Right ventricle myocardium inferior (tissue), 1 donor: Measurements from ENCODE around the gene RASA1. TPM values are rescaled to one million over a fixed set of nuclear protein-coding genes. Genes with fewer than 3 reads are reported as not detected.
"Not testable (repeated sequence)": the region's sequence is repeated elsewhere in the genome, so short reads cannot be mapped to it uniquely, and the experiment has no call there.

Experiments used
- ATAC-seq: fragments of 200-7000 bp; cut with Tn5 transposase; one replicate; pipeline ENCODE4 v1.9.1; 2020; ENCODE audit warnings: mild to moderate bottlenecking, moderate library complexity
- DNase-seq: peaks from one replicate; pipeline ENCODE4 v3.0.0; 2021; ENCODE audit errors: missing footprints
- intact Hi-C: fragments of 100-400 bp; cut with DNase I; formaldehyde crosslinking; loops from one replicate; pipeline ENCODE4 v1.11.0; 2022
- long read RNA-seq: library from polyadenylated mRNA; unstranded; transcript quantifications from one replicate; pipeline ENCODE4 v2.0.0, GENCODE V29; 2021
- total RNA-seq: library from RNA; stranded (reverse); fragmentation: NEBNext Ultra II Directional; extraction: Animal tissue kit (Norgen Biotek cat#: 25700); gene quantifications from one replicate; pipeline ENCODE4 v1.2.1, GENCODE V29; 2021
- donor health status: DM: no; HTN: yes; CAD: no; lungs with severe emphysema.

RASA1 gene
- total RNA-seq: 19.8 TPM
- long read RNA-seq, transcript RASA1-201 (25 exons, 3,752 nt): major isoform, 7 of 9 reads
- long read RNA-seq, partial matches to known transcripts: 0 of 9 reads
- long read RNA-seq, other reads (novel, unspliced or antisense): 2 of 9 reads

DNA sequence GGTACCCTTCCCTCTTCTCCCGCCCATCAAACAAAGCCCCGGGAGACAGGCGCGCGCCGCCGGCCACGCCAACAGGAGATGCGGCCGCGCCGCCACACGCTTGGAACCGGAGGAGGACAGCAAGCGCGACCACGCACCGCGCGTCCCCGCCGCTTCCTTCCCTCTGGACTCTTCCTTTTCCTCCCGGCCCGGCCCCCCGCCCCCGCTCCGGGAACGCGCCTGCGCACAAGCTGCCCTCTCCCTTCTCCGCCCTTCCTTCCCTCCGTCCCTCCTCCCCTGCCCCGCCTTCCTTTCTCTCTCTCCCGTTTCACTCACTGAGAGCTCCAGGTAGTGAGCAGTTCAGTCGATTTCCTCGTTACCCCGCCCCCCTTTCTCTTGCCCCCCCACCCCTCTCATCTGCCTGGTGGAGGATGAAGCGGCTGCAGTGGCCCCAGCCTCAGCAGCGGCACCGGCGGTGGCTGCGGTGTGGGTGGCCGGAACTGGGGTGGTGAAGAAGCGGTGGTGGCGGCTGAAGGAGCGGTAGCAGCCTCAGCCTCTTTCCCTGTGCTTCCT lies at the start of gene RASA1:
Gene RASA1 (plus strand): TSS at position 310 of the 552 bp plus-strand sequence. CDS start 569 bp downstream, outside the sequence.
- ATAC-seq (peak; percentile 99), DNase-seq (peak; percentile 96)
- intact Hi-C loops: loop anchor here (5.0 kb wide), 1 partner anchor 145 kb away; the partner anchor contains the start of gene CCNH

DNA sequence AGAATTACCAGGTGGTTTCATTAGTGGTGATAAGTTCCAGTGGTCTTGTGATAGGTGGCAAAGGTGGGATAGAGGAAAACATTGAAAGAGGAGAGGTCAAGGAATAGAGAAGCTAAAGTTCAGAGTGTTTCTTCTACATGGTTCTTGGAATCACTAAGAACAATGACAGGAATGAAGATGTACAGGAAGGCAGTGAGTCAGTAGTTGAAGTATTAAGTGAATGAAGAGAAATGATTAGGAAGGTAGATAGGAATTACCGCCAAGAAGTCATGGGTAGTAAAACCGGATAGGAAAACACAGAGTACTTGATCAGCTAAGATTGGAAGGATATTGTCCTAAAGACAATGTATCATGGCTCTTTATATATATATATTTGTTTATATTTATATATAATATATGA lies 37.9 kb upstream of the RASA1 start:
- intact Hi-C loops: no loop called here
- DNase-seq: no peak
- no peak for ATAC-seq

DNA sequence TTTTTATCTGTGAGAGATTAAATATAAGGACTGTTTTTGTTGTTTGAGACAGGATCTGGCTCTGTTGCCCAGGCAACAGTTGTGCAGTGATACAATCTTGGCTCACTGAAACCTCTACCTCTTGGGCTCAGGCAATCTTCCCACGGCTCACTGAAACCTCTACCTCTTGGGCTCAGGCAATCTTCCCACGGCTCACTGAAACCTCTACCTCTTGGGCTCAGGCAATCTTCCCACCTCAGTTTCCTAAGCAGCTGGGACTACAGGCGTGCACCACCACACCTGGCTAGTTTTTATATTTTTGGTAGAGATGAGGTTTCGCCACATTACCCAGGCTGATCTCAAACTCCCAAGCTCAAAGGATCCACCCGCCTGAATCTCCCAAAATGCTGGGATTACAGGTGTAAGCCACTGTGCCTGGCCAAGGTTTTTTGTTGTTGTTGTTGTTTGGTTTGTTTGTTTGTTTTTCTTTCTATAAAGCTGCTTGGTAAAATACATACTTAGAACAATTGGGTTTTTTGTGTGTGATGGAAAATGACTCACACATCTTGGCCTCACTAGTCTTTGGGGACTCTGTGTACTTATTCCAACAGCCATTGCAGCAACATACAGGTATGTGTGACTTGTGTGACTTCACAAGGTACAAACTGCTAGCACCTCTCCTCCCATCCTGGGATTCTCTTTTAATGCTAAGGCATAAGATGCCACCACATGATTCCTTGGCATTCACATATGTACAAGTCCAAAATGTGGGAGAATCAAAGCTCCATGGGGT lies 36.5 kb upstream of the RASA1 start:
- intact Hi-C loops: no loop called here
- ATAC-seq (no peak), DNase-seq (no peak)

DNA sequence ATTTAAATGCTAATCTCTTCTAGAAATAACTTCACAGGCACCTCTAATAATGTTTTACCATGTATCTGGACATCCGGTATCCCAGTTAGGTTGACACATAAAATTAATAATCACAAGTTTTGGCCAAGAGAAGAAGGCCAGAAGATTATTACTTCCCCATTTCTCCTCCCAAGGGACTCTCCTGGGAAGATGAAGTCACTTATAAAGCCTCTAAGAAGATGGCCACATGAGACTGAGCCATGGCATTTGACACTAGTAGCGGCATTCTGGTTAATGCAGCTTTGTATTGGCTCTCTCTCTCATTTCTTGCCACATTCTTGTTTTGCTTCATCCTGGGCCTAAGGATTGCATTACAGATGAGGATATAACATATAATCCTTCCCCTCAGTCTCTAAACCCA lies 34.5 kb upstream of the RASA1 start:
- ATAC-seq: no peak
- intact Hi-C loops: no loop called here
- no peak for DNase-seq

DNA sequence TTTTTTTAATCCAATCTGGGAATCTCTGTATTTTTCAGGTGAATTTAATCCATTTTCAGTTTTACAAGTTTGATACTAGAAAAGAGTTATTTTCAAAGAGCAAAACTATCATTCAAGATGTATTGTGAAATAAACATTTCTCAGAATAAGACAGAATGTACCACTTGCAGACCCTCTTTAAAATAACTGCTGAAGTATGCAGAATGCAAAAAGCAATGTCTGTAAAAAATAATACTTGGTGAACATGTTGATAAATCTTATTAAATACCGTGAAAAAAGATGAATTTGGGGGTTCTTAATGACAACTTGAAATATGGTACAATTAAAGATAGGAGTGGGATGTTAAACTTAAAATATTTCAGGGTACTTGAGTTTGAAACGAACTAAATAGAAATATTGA lies 26.1 kb upstream of the RASA1 start:
- ATAC-seq: no peak
- intact Hi-C loops: no loop called here
- DNase-seq: no peak

DNA sequence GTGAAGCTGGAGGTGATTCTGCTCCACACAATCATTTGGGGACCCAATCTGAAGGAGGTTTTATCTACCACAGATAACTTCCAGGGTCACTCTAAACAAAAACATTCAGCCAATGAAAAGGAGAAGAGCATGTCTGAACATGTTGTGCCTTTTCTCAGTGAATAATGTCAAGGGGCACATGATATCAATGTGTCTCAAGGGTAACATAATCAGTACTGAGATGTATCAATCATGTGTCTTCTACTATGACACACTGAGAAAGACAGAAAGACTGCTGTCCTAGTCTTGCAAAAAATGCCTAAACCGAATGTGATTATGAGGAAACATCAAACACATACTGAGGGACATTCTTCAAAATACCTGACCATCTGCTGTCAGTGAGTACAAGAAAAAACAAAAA lies 25.4 kb upstream of the RASA1 start:
- ATAC-seq (no peak), DNase-seq (no peak)
- intact Hi-C loops: no loop called here

DNA sequence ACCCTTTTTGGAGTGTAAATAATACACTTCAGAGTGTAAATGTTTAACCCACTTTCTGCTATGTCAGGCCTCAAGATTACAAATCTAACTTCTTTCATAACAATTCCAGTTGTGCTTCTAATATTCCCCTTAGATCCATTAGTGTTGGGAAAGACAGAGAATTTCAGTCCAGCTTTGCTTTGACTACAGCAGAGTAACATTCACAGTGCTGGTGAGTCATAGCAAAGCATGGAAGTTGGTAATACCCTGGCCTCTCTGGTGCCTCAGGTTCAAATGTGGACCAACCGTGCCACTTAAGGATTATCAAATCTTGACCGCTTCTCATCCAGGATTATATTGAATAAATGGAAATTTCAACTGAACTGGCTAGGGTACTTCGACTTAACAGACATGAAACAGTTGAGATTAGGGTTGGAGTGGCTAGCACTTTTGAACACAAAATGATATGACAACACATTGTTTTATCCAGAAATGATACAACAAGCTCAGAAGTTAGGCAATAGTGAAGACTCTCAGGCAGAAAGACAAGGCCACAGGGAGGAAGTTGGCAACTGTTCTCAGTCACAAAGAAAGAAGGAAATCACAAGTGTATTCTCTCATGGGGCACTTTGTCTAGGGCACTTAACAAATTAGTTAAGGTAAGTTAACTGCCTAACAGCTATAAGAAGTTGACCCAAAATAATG lies 24.4 kb upstream of the RASA1 start:
- intact Hi-C loops: no loop called here
- DNase-seq (no peak), ATAC-seq (peak; percentile 52)

DNA sequence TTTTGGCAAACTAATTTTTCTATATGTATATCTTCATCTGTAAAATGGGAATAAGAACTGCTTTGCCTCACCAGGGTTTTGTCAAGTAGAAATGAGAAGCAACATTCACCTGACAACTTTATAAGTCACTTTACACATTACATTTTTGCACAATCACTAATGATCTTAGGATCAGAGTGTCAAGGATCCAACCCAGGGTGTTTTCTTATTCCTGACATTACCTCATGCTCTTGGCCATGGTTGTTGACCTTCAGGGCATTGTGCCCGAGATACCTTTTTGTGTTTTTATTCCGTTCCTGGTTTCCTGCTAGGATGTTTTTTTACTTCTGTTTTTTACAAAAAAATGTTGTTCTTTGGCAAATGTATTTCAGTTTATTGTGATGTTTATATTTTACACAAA lies 22.2 kb upstream of the RASA1 start:
- no peak for DNase-seq
- intact Hi-C loops: no loop called here
- ATAC-seq: no peak

DNA sequence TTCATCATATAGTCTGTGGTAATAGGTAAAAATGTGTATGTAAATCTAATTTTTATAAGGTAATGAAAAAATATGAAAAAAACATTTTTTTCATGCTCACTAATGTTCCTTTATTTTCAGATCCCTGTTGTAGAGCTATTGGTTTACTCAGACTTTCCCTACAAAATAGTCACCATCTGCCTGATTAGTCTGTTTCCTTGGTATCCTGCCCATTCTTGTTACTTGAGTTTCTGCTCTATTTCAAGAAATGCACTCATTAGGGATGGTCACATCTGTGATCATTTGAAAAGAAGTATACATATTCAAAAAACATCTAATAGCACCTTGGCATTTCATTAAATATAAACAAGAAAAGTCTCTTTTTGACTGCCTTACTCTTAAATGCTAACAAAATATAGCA lies 21.6 kb upstream of the RASA1 start:
- DNase-seq (no peak), ATAC-seq (no peak)
- intact Hi-C loops: no loop called here

DNA sequence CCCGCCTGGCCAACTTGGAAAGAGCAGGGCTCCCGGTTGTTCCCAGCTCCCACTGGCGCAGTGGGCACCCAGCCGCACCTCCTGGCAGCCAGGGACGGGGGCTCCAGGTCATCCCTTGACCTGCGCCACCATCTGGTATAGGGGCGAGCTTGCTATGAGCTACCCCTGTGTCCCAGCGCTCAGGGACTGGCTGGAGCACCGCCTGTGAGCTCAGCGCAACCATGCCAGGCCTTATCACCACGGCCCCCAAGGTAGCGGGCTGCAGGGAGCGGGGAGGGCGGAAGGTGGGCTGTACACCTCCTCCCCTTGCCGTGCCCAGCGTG lies 15.4 kb upstream of the RASA1 start:
- intact Hi-C loops: no loop called here
- ATAC-seq: no peak
- no peak for DNase-seq

DNA sequence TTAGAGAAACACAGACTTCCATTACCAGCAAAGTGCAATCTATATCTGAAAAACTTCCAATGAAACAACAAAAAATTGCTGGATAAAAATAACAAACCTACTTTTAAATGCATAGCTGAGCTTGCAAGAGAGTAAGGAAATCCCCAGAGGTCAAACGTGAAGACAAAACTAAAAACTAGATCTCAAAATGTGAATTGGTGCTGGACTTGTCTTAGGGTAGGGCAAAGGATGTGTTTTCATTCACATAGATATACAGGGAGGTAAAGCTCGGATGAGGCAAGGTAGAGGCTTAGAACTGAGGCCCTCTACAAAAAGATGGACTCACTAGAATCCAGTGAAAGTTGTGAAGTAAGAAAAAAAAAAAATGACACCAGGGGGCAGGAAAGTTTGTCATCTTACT lies 13.6 kb upstream of the RASA1 start:
- DNase-seq (no peak), ATAC-seq (no peak)
- intact Hi-C loops: no loop called here

DNA sequence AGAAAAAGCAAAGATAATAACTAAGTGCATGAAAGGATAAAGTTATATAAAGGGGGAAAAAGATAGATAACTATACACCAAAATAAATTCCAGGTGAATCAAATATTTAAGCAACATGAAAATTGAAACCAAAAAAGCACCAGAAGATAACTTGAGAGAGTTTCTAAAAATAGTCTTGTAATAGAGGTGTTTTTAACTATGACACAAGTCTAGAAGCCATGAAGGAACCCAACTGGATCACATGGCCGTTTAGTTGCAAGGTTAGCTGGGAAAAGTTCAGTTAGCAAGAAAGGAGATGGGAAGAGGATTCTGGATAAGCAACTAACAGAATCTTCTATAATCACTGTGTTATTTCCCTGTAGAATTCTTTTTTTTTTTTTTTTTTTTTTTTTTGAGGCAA lies 9.2 kb upstream of the RASA1 start:
- ATAC-seq (no peak), DNase-seq (no peak)
- intact Hi-C loops: no loop called here

DNA sequence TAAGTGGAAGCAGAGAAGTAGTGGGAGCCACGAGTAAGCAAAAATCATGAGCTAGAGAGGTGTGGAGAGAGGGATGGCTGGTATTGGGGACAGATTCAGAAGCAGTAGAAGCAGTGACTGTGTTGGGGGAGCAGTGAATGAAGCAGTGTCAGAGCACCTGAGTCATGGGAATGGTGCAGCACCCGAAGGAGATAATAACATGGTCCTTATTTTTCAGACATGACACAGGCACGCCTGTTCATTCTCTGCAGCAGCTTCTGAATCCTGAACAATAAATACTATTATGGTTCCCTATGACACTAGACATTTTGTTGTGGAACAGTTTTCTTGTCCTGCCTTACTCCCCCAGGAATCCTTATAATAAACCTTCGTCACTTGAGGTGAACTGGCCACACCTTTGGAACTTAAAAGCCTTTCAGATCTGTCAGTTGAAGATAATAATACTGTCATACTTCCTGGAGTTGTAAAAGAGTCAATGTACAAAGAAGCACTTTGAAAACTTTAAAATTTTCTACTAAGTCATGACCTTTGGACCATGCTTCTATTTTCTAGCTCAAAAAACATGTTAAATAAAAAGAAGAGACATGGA lies 7.0 kb upstream of the RASA1 start:
- no peak for ATAC-seq
- intact Hi-C loops: no loop called here
- DNase-seq: no peak

DNA sequence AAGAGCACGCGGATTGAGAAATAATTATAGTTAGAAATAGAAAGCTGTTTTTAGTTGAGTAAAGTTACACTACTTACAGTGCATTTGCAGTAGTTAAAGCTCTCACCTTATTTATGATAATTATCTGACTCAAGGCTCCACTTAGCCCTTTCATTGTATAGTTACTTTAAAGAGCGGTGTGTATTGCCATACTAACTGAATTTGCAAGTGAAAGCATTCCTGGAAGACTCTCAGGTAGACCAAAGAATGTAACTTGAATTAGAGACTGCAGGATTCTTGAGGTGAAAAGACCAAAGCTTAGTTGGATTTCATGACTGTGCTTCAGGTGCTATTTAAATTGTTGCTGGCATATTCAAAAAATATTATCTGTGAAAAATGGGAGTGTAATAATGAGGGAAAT lies 4.2 kb upstream of the RASA1 start:
- ATAC-seq (no peak), DNase-seq (no peak)
- intact Hi-C loops: no loop called here

DNA sequence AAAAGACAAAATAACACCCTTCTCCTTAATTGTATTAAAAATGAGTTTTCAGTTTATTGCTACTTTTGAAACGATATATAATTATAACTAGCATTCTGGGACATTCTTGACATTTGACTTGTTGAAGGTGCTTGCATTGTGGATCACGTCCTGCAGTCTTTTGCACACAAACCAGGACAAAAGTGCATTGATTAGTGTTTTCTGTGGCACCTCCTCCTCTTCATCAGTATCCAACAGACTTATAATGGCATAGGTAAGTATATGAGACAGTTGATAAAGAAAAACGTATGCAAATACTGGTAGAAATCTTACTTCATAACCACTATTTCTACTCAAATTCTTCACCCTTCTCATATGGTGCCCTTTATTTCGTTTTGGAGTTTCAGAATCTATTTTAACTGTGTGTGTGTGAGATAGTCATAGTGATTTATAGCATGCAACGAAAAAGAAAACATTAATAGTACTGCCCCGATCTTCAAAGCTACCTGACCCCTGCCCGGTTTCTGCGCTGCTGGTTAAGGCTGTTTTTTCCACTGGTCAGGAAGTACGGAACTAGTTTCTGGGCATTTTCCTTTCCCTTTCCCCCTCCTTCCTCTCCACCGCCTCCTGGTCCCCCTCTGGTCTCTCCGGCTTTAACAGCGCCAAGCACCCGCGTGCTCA lies 639 bp upstream of the RASA1 start:
- ATAC-seq (peak; percentile 51), DNase-seq (no peak)
- intact Hi-C loops: loop anchor here (5.0 kb wide), 1 partner anchor 145 kb away; the partner anchor contains the start of gene CCNH

DNA sequence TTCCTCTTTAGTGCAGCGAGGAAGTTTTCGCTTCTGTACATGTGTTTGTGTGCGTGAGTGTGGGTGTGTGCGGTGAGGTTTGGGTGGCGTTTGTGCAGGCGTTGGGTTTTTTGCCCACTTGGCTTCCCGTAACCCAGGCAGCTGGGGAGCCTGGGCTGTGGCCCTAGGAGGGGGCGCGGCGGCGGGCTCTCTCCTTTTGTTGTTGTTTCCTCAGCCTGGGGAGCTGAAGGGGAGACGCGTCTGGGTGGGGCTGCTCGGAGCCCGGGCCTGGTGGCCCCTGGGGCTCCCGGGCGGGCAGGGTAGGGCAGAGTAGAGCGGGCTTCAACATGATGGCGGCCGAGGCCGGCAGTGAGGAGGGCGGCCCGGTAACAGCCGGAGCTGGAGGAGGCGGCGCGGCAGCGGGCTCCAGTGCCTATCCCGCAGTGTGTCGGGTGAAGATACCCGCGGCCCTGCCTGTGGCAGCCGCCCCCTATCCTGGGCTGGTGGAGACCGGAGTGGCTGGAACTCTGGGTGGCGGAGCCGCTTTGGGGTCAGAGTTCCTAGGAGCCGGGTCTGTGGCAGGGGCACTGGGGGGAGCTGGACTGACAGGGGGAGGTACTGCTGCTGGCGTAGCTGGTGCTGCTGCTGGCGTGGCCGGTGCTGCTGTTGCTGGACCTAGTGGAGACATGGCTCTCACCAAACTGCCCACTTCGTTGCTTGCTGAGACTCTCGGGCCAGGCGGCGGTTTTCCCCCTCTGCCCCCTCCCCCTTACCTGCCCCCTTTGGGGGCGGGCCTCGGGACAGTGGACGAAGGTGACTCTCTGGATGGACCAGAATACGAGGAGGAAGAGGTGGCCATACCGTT lies 665 bp downstream of the RASA1 start:
- intact Hi-C loops: loop anchor here (5.0 kb wide), 1 partner anchor 144 kb away; the partner anchor contains the start of gene CCNH
- ATAC-seq: peak; percentile 76
- peak; percentile 83 for DNase-seq

DNA sequence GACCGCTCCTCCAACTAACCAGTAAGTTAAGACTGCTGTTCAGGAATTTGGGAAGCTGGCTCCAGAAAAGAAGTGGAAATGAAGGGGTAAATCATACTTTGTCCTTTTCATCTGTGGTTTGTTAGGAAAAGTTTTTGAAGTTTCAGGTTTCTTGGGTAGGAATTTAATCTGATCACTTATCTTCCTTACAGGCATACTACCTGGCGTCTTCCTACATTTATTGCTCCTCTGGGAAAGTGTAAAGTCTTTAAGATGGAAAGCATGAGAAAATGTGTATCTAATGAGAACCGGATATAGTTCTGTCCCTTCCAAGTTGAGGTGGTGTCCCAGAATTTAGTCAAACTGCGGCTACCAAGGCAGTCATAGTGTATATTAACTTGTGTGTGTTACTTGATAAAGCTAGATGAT lies 1.3 kb downstream of the RASA1 start:
- no peak for DNase-seq
- intact Hi-C loops: loop anchor here (5.0 kb wide), 1 partner anchor 143 kb away; the partner anchor contains the start of gene CCNH
- ATAC-seq: no peak

DNA sequence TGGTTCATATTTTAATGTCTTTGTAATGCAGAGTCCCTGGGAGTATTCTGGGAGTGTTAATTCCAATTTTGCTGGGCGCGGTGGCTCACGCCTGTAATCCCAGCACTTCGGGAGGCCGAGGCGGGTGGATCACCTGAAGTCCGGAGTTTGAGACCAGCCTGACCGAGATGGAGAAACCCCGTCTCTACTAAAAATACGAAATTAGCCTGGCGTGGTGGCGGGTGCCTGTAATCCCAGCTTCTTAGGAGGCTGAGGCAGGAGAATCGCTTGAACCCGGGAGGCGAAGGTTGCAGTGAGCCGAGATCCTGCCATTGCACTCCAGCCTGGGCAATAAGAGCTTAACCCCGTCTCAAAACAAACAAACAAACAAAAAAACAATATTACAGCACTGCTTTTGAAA lies 3.2 kb downstream of the RASA1 start:
- intact Hi-C loops, ATAC-seq: not testable (repeated sequence)
- DNase-seq: peak; percentile 65
